Transverse colon (tissue), 4 donors: ENCODE results near the gene GAGE12C.
"Not testable (repeated sequence)": the region's sequence is repeated elsewhere in the genome, so short reads cannot be mapped to it uniquely, and the experiment has no call there.

Experiments
- CTCF ChIP-seq, 5 experiments: fragments of 200-600 bp in 3 of 5; fragments of 450-650 bp in 2 of 5; sonication (generic) in 3 of 5; IDR thresholded peaks; 1 replicate in 2 of 5; 2 replicates in 3 of 5; pipeline ENCODE4 v1.5.1; 2016 to 2017; ENCODE audit warnings: antibody characterized with exemption in 5 of 5, inconsistent platforms in 3 of 5, mild to moderate bottlenecking in 2 of 5, moderate library complexity in 1 of 5
- POLR2AphosphoS5 ChIP-seq, 3 donors: sonication (generic); formaldehyde crosslinking; IDR thresholded peaks; one replicate each; pipeline ENCODE4 v1.6.1; 2016; ENCODE audit warnings: antibody characterized with exemption in 3 of 3

- TF ChIP-seq POLR2AphosphoS5, CTCF (IDR thresholded peaks at IDR 0.05): not testable (repeated sequence)
These were observed 19.0 kb downstream of the GAGE12C start, which contains the start of gene GAGE12E for GRCh38 chrX:49550989-49551388.
